K562 (cell line): ENCODE results near the gene RBFA. TPM values are rescaled to one million over a fixed set of nuclear protein-coding genes. Genes with fewer than 3 reads are reported as not detected.

ENCODE experiments used
- BCLAF1 ChIP-seq, 2 experiments: fragments of 450-650 bp in 1 of 2; IDR thresholded peaks; 2 replicates each; pipeline ENCODE4 v1.6.1; 2011 to 2017; ENCODE audit warnings: low read depth in 2 of 2, antibody characterized with exemption in 1 of 2, borderline replicate concordance in 1 of 2, low read length in 1 of 2, mild to moderate bottlenecking in 1 of 2, mixed read lengths in 1 of 2; ENCODE audit not compliant: control insufficient read depth in 1 of 2
- CBX3 ChIP-seq, 2 experiments: IDR thresholded peaks; 1 replicate in 1 of 2; 2 replicates in 1 of 2; pipeline ENCODE4 v1.6.1; 2012; ENCODE audit warnings: inconsistent platforms in 2 of 2, low read length in 2 of 2, borderline replicate concordance in 1 of 2, control low read depth in 1 of 2
- CREM ChIP-seq: IDR thresholded peaks from 2 replicates; pipeline ENCODE4 v1.6.1; 2014; ENCODE audit warnings: antibody characterized with exemption, low read depth
- FOXA3 ChIP-seq, 2 experiments: fragments of 450-650 bp in 1 of 2; sonication (generic) in 1 of 2; formaldehyde crosslinking; IDR thresholded peaks in 1 of 2; conservative IDR thresholded peaks in 1 of 2; 2 replicates each; pipeline versions ENCODE4 v1.4.0 to v1.8.0; 2020 to 2022; ENCODE audit warnings: mild to moderate bottlenecking in 2 of 2, missing genetic modification reagents in 1 of 2
- MAFF ChIP-seq: IDR thresholded peaks from 2 replicates; pipeline ENCODE4 v1.6.1; 2012; ENCODE audit warnings: low read length, improper control_type of control experiment
- MTA3 ChIP-seq: fragments of 450-650 bp; formaldehyde crosslinking; IDR thresholded peaks from 2 replicates; pipeline ENCODE4 v1.6.1; 2017; ENCODE audit warnings: mild to moderate bottlenecking, borderline replicate concordance
- PBX2 ChIP-seq, 2 experiments: IDR thresholded peaks in 1 of 2; conservative IDR thresholded peaks in 1 of 2; 2 replicates each; pipeline ENCODE4 v1.6.1; 2016; ENCODE audit warnings: low read depth in 2 of 2, mild to moderate bottlenecking in 1 of 2, missing compliant biosample characterization in 1 of 2, missing genetic modification characterization in 1 of 2, moderate library complexity in 1 of 2
- RBM17 ChIP-seq: fragments of 200-400 bp; formaldehyde crosslinking; IDR thresholded peaks from 2 replicates; pipeline ENCODE4 v1.6.1; 2017; ENCODE audit warnings: low read depth, mild to moderate bottlenecking, low read length, borderline replicate concordance
- SETDB1 ChIP-seq: IDR thresholded peaks from one replicate; pipeline ENCODE4 v1.6.1; 2012; ENCODE audit warnings: low read length, control low read depth, inconsistent platforms
- SMAD3 ChIP-seq: fragments of 450-650 bp; formaldehyde crosslinking; conservative IDR thresholded peaks from 2 replicates; pipeline ENCODE4 v1.4.0; 2020; ENCODE audit warnings: mild to moderate bottlenecking
- SMARCC2 ChIP-seq: fragments of 450-650 bp; IDR thresholded peaks from 2 replicates; pipeline ENCODE4 v1.6.1; 2017; ENCODE audit warnings: antibody characterized with exemption, moderate library complexity, mild to moderate bottlenecking, low read depth
- SNAPC5 ChIP-seq: fragments of 250-450 bp; sonication (Bioruptor Pico); IDR thresholded peaks from 2 replicates; pipeline ENCODE4 v1.8.0; 2021; ENCODE audit warnings: moderate library complexity, mild to moderate bottlenecking, inconsistent platforms
- TOE1 ChIP-seq, 2 experiments: fragments of 450-650 bp in 1 of 2; sonication (generic) in 1 of 2; formaldehyde crosslinking in 1 of 2; IDR thresholded peaks; 2 replicates each; pipeline versions ENCODE4 v1.7.1 to v1.8.0; 2016 to 2022; ENCODE audit warnings: borderline replicate concordance in 2 of 2, mild to moderate bottlenecking in 2 of 2, antibody characterized with exemption in 1 of 2, inconsistent platforms in 1 of 2, low read depth in 1 of 2, missing genetic modification reagents in 1 of 2, moderate library complexity in 1 of 2
- U2AF1 ChIP-seq: fragments of 200-400 bp; formaldehyde crosslinking; optimal IDR thresholded peaks from 2 replicates; pipeline ENCODE3; 2017; ENCODE audit warnings: mild to moderate bottlenecking, low read depth, low read length, moderate library complexity
- ZNF23 ChIP-seq: fragments of 250-450 bp; sonication (Bioruptor Pico); IDR thresholded peaks from 2 replicates; pipeline ENCODE4 v1.4.0; 2020; ENCODE audit warnings: mild to moderate bottlenecking
- ZNF398 ChIP-seq: fragments of 250-450 bp; sonication (Bioruptor Pico); IDR thresholded peaks from 2 replicates; pipeline ENCODE4 v1.8.0; 2021; ENCODE audit warnings: moderate library complexity, mild to moderate bottlenecking, inconsistent platforms
- polyA plus RNA-seq, 8 experiments: library from polyadenylated mRNA; depleted of rRNA in 4 of 8; stranded (reverse) in 5 of 8; unstranded in 3 of 8; fragments of >200 nt; fragmentation: Nextera tagmentation in 2 of 8; fragmentation: Illumina TruSeq in 1 of 8; extraction: Ambion mirVana in 2 of 8; extraction: Trizol in 1 of 8; gene quantifications; 2 replicates each; pipeline versions ENCODE4 v1.2.1 to v1.2.3, GENCODE V29; 2011 to 2014; ENCODE audit warnings: inconsistent platforms in 1 of 8, missing spikeins in 1 of 8
- total RNA-seq, 7 experiments: library from RNA; depleted of rRNA in 6 of 7; stranded (reverse); fragments of >200 nt in 6 of 7; fragmentation: Illumina TruSeq in 2 of 7; extraction: Trizol in 2 of 7; gene quantifications; 2 replicates each; pipeline versions ENCODE4 v1.2.1 to v1.2.3, GENCODE V29; 2011 to 2021; ENCODE audit warnings: low replicate concordance in 1 of 7

RBFA gene
- total and polyA plus RNA-seq, 9 of the 15 experiments (the other 6 are each of a cell fraction or from before 2014, with no cell fraction given), result 3.4 to 41.9 (median 25.8) TPM

- TF ChIP-seq MTA3, result peak; percentile 49; the same call in 1 of the 2 replicates
- no peak for TF ChIP-seq FOXA3 (CRISPR knock-in tag; conservative IDR thresholded peaks at IDR 0.05 in 1 of 2, IDR thresholded peaks at IDR 0.05 in 1 of 2)
- no peak for TF ChIP-seq RBM17
- TF ChIP-seq SMAD3 (CRISPR knock-in tag), result no peak
- no peak for TF ChIP-seq PBX2 (CRISPR knock-in tag; IDR thresholded peaks at IDR 0.05; ENCODE audit: low read depth)
- no peak for TF ChIP-seq PBX2 (tag; conservative IDR thresholded peaks at IDR 0.05; ENCODE audit: low read depth)
- TF ChIP-seq U2AF1, result no peak
- TF ChIP-seq SETDB1, result no peak
- no peak for TF ChIP-seq TOE1 (IDR thresholded peaks at IDR 0.05; ENCODE audit: borderline replicate concordance)
- TF ChIP-seq TOE1 (CRISPR knock-in tag; IDR thresholded peaks at IDR 0.05; ENCODE audit: borderline replicate concordance, low read depth), result no peak
- no peak for TF ChIP-seq MAFF
- TF ChIP-seq BCLAF1 (IDR thresholded peaks at IDR 0.05; ENCODE audit: borderline replicate concordance in 1 of 2, control insufficient read depth in 1 of 2, low read depth in 2 of 2, low read length in 1 of 2), result no peak
- peak; percentile 55 for TF ChIP-seq CREM
- peak in 1 of 2 experiments; percentile 23; a peak in 1 of 3 replicates for TF ChIP-seq CBX3 (IDR thresholded peaks at IDR 0.05; ENCODE audit: borderline replicate concordance in 1 of 2, low read length in 2 of 2)
- TF ChIP-seq ZNF398 (CRISPR knock-in tag), result no peak
- TF ChIP-seq SMARCC2, result no peak
- no peak for TF ChIP-seq ZNF23
- TF ChIP-seq SNAPC5 (CRISPR knock-in tag), result no peak
Observed at GRCh38 chr18:80034068-80034851, at the start of gene RBFA (continued).
